Large intestine (tissue), 3 donors: ENCODE data around the gene PRPF6. TPM values are rescaled to one million over a fixed set of nuclear protein-coding genes. Genes with fewer than 3 reads are reported as not detected.

ENCODE experiments used
- DNase-seq, 2 donors: peaks; one replicate each; pipeline versions ENCODE4 v3.0.0 to v3.0.0-alpha.2; 2013
- H3K27ac ChIP-seq: one replicate; pipeline ENCODE4 v1.5.1; 2013; ENCODE audit warnings: low read length
- H3K27me3 ChIP-seq: 2 replicates; pipeline ENCODE4 v1.6.1; 2013; ENCODE audit warnings: low read length; ENCODE audit not compliant: control insufficient read depth, insufficient read depth
- H3K36me3 ChIP-seq: 2 replicates; pipeline ENCODE4 v1.6.1; 2013; ENCODE audit warnings: low read length; ENCODE audit not compliant: control insufficient read depth, insufficient read depth
- H3K4me1 ChIP-seq: one replicate; pipeline ENCODE4 v1.6.1; 2013; ENCODE audit warnings: low read length; ENCODE audit not compliant: control insufficient read depth, insufficient read depth
- H3K4me3 ChIP-seq: one replicate; pipeline ENCODE4 v1.5.1; 2013; ENCODE audit warnings: low read length
- H3K9me3 ChIP-seq: one replicate; pipeline ENCODE4 v1.6.1; 2013; ENCODE audit warnings: mild to moderate bottlenecking, low read depth, low read length, moderate library complexity; ENCODE audit not compliant: control insufficient read depth
- WGBS: methylation state at CpG from one replicate; pipeline ENCODE4 v1.1.5; 2013; ENCODE audit warnings: low lambda C conversion rate; ENCODE audit not compliant: insufficient coverage; 5-methylcytosine and 5-hydroxymethylcytosine counted together
- polyA plus RNA-seq: library from polyadenylated mRNA; unstranded; fragments of 120-200 nt; gene quantifications from one replicate; pipeline ENCODE4 v1.2.1, GENCODE V29; 2013

Gene PRPF6
- polyA plus RNA-seq, 1 donor, result 59.7 TPM

GRCh38 chr20:64038224-64038564 is 57.3 kb downstream of the PRPF6 start:
- Histone ChIP-seq H3K27ac (no peak overlapping the region), H3K27me3 (peaks cover 80% of the 10 kb centered on the region), H3K36me3 (peaks cover 25% of the 10 kb centered on the region), H3K4me3 (no peak overlapping the region), H3K4me1 (peaks cover 18% of the 10 kb centered on the region), H3K9me3 (peaks cover 7% of the 10 kb centered on the region)
- WGBS, result no CpG with 5 or more reads among the region's 30 CpGs
- no peak for DNase-seq

GRCh38 chr20:64038565-64039292 is 57.8 kb downstream of the PRPF6 start:
- Histone ChIP-seq H3K27me3 (peaks cover 82% of the 10 kb centered on the region), H3K4me1 (peaks cover 18% of the 10 kb centered on the region), H3K4me3 (peak overlapping the region; percentile 35), H3K27ac (no peak overlapping the region), H3K9me3 (peaks cover 7% of the 10 kb centered on the region), H3K36me3 (peaks cover 20% of the 10 kb centered on the region)
- no CpG with 5 or more reads among the region's 91 CpGs for WGBS
- peak; percentile 72 to 80 for DNase-seq

- H3K4me1 ChIP-seq, result peaks cover 18% of the 10 kb centered on the region
- WGBS, result no CpG with 5 or more reads among the region's 17 CpGs
Measured at GRCh38 chr20:64039293-64040160, 58.6 kb downstream of the PRPF6 start.

GRCh38 chr20:64040231-64041039 is 59.5 kb downstream of the PRPF6 start:
- H3K36me3 ChIP-seq, result peaks cover 3% of the 10 kb centered on the region
- DNase-seq, result no peak
- no peak overlapping the region for H3K4me3 ChIP-seq
- peaks cover 93% of the 10 kb centered on the region for H3K27me3 ChIP-seq
- peaks cover 4% of the 10 kb centered on the region for H3K9me3 ChIP-seq
- peaks cover 18% of the 10 kb centered on the region for H3K4me1 ChIP-seq
- no CpG with 5 or more reads among the region's 12 CpGs for WGBS
- no peak overlapping the region for H3K27ac ChIP-seq

More at GRCh38 chr20:64039293-64040160, 58.6 kb downstream of the PRPF6 start:
- Histone ChIP-seq H3K4me3 (no peak overlapping the region), H3K9me3 (peaks cover 4% of the 10 kb centered on the region), H3K27ac (no peak overlapping the region), H3K27me3 (peaks cover 90% of the 10 kb centered on the region), H3K36me3 (peaks cover 12% of the 10 kb centered on the region)
- DNase-seq, result no peak

- Histone ChIP-seq H3K27me3 (peaks cover 93% of the 10 kb centered on the region), H3K9me3 (peaks cover 4% of the 10 kb centered on the region), H3K27ac (no peak overlapping the region), H3K4me1 (peaks cover 18% of the 10 kb centered on the region), H3K4me3 (no peak overlapping the region), H3K36me3 (no peaks in the 10 kb centered on the region)
- DNase-seq, result no peak
- whole genome bisulfite sequencing, result no CpG with 5 or more reads among the region's 15 CpGs
Measured at GRCh38 chr20:64041040-64041780, 60.3 kb downstream of the PRPF6 start.

- H3K27me3 ChIP-seq, result peaks cover 93% of the 10 kb centered on the region
- WGBS, result no CpG with 5 or more reads among the region's 11 CpGs
- H3K9me3 ChIP-seq, result peaks cover 4% of the 10 kb centered on the region
- DNase-seq, result no peak
- no peaks in the 10 kb centered on the region for H3K36me3 ChIP-seq
- H3K4me3 ChIP-seq, result no peak overlapping the region
- no peak overlapping the region for H3K27ac ChIP-seq
- peaks cover 14% of the 10 kb centered on the region for H3K4me1 ChIP-seq
Measured at GRCh38 chr20:64041781-64042053, 60.8 kb downstream of the PRPF6 start.

GRCh38 chr20:64042054-64042781 is 61.3 kb downstream of the PRPF6 start:
- H3K4me3 ChIP-seq, result no peak overlapping the region

GRCh38 chr20:64043768-64044167 is 62.8 kb downstream of the PRPF6 start:
- no CpG with 5 or more reads among the region's 9 CpGs for WGBS

More at GRCh38 chr20:64042054-64042781, 61.3 kb downstream of the PRPF6 start:
- Histone ChIP-seq H3K4me1 (peaks cover 14% of the 10 kb centered on the region), H3K9me3 (peaks cover 4% of the 10 kb centered on the region), H3K36me3 (no peaks in the 10 kb centered on the region), H3K27ac (no peak overlapping the region), H3K27me3 (peaks cover 93% of the 10 kb centered on the region)
- no CpG with 5 or more reads among the region's 55 CpGs for WGBS
- no peak for DNase-seq

GRCh38 chr20:64044484-64045247 is 63.7 kb downstream of the PRPF6 start:
- no peak overlapping the region for H3K27ac ChIP-seq
- WGBS, result no CpG with 5 or more reads among the region's 14 CpGs
- no peak overlapping the region for H3K4me3 ChIP-seq
- peaks cover 83% of the 10 kb centered on the region for H3K27me3 ChIP-seq
- peaks cover 5% of the 10 kb centered on the region for H3K9me3 ChIP-seq
- DNase-seq, result no peak
- H3K4me1 ChIP-seq, result peaks cover 4% of the 10 kb centered on the region
- H3K36me3 ChIP-seq, result no peaks in the 10 kb centered on the region

More at GRCh38 chr20:64043768-64044167, 62.8 kb downstream of the PRPF6 start:
- peaks cover 89% of the 10 kb centered on the region for H3K27me3 ChIP-seq
- no peak for DNase-seq
- H3K4me1 ChIP-seq, result peaks cover 8% of the 10 kb centered on the region
- no peak overlapping the region for H3K27ac ChIP-seq
- no peaks in the 10 kb centered on the region for H3K36me3 ChIP-seq
- H3K4me3 ChIP-seq, result no peak overlapping the region
- H3K9me3 ChIP-seq, result peaks cover 5% of the 10 kb centered on the region
